Epidermal melanocyte (primary cell): Measurements from ENCODE around the gene CDK2AP2.
"Not testable (repeated sequence)": the region's sequence is repeated elsewhere in the genome, so short reads cannot be mapped to it uniquely, and the experiment has no call there.

Experiments used
- DNase-seq: peaks from one replicate; pipeline ENCODE4 v3.0.0; 2011; ENCODE audit warnings: low spot score; ENCODE audit not compliant: insufficient read length

The CDK2AP2 gene, protein sequence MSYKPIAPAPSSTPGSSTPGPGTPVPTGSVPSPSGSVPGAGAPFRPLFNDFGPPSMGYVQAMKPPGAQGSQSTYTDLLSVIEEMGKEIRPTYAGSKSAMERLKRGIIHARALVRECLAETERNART

DNA sequence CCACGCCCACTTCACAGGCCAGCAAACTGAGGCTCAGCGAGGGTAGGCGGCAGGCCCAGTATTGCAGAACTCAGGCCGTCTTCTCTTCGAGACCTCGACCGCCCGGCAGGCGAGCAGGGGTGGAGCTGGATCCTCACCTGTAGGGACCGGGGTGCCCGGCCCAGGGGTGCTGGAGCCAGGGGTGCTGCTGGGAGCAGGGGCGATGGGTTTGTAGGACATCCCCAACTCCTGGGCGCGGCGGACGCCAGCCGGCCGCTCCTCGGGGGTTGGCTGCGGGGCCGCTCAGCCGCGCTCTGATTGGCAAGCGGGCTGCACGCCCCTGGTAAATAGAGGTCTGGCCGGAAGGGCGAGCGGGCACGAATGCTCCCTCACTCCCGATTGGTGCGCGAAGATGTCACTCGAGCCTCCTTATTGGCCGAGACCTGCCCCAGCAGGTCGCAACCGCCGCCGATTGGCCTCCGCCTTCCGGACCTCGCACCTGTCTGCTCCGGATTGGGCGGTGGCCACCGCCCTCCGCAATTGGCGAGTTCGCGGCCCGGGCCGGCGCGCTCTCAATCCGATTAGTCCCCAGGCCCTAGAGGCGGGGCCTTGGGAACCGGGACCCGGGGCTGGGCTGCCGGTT lies at the start of gene CDK2AP2:
Gene CDK2AP2 (minus strand): TSS at position 299 of the 622 bp plus-strand sequence. CDS start 80 bp downstream, at position 219.
- peak; percentile 93 for DNase-seq

DNA sequence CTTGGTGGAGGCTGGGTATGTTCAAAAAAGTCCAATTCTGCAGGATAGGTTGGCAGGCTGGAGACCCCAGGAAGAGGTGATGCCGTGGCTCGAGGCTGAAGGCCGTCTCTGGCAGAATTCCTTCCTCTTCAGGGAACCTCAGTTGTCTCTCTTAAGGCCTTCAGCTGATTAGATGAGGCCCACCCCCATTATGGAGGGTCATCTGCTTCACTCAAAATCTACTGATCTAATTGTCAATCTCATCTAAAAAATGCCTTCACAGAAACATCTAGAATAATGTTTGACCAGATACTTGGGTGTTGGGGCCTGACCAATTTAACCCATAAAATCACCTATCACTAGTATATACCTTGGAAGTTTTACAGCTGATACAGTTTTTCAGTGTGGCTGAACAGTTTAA lies 48.3 kb upstream of the CDK2AP2 start:
- no peak for DNase-seq

DNA sequence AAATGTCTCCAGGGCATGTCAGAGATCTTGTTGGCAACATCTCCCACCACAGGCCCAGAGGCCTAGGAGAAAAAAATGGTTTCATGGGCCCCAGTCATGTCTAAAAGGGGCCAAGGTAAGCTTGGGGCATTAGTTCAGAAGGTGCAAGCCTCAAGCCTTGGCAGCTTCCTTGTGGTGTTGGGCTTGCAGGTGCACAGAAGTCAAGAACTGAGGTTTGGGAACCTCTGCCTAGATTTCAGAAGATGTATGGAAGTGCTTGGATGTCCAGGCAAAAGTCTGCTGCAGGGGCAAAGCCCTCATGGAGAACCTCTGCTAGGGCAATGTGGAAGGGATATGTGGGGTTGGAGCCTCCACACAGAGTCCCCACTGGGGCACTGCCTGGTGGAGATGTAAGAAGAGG lies 43.7 kb upstream of the CDK2AP2 start:
- DNase-seq = not testable (repeated sequence)

DNA sequence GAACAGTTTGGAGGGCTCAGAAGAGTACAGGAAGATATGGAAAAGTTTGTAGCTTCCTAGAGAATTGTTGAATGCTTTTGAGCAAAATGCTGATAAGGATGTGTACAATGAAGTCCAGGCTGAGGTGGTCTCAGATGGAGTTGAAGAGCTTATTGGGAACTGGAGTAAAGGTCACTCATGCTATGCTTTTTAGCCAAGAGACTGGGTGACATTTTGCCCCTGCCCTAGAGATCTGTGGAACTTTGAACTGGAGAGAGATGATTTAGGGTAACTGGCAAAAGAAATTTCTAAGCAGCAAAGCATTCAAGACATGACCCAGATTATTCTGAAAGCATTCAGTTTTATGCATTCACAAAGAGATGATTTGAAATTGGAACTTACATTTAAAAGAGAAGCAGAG lies 43.2 kb upstream of the CDK2AP2 start:
- no peak for DNase-seq

DNA sequence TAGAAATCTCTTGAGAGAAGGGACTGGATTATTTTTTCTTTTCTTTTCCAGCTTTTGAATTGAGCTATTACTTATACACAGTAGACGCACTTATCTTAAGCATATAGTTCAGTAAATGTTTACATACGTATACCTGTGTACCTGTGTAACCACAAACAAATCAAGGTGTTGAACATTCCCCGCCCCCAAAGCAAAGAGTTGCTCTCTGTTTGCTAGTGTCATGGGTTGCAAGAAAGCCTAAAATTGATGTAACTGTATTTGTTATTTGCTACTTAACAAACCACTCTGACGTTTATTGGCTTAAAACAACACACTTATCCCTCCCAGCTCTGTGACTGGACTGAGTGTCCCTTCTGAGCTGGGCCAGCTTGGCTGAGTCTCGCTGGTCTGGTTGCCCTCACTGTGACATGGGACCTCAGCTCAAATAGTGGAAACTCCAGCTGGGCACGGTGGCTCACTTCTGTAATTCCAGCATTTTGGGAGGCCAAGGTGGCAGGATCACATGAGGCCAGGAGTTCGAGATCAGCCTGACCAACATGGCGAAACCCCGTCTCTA lies 40.7 kb upstream of the CDK2AP2 start:
- no peak for DNase-seq

DNA sequence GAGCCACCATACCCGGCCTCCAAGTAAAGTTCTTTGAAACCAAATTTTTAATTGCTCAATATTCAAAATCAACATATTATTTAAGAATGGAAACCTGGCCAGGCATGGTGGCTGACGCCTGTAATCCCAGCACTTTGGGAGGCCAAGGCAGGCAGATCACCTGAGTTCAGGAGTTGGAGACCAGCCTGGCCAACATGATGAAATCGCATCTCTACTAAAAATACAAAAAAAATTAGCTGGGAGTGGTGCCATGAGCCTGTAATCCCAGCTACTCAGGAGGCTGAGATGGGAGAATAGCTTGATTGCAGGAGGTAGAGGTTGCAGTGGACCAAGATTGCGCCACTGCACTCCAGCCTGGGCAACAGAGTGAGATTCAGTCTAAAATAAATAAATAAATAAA lies 40.1 kb upstream of the CDK2AP2 start:
- not testable (repeated sequence) for DNase-seq

DNA sequence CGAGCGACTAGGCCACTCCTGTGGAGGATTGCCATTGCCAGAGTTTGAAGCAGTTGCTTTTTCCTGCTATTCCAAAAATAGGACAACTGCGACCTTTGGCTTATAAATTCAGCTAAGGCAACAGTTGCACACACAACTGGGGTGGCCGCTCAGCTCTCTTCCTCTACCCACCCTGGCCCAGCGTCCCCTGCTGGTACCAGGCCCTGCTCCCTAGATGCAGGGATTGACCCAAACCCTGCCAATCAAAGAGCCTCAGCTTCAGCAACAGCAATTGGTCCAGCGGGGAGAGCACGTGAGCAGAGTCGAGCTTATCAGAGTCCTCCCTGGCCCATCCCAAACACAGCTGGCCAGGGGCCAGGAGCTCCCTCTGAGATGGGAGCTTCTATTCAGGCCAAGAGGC lies 37.3 kb upstream of the CDK2AP2 start:
- DNase-seq = no peak

DNA sequence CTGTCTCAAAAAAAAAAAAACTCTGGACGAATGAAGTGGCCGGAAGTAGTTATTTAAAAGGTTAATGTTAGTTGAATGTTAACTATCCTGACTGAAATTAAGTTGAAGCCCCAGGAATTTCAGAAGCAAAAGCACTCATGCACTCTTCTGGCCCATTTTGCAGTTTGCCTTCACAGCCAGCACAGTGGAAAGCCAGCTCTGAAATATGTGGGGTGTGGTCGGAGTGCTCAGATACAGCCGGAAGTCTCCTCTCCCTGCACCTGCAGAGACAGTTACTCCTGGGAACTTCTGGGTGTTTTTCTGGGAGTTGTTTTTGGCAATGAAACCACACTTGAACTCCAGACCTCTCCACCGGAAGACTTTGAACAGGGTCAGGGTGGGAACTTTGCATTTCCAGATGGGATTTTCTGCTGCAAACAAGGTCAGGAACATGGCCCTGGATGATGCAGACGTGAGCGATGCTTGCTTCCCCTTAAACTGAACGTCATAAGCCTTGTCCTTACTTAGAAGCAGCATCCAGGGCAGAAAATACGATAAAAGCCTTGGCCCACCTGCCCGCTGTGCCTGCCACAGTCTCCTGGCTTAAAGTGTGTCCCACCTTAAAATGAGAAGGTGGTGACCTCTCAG lies 36.8 kb upstream of the CDK2AP2 start:
- no peak for DNase-seq

DNA sequence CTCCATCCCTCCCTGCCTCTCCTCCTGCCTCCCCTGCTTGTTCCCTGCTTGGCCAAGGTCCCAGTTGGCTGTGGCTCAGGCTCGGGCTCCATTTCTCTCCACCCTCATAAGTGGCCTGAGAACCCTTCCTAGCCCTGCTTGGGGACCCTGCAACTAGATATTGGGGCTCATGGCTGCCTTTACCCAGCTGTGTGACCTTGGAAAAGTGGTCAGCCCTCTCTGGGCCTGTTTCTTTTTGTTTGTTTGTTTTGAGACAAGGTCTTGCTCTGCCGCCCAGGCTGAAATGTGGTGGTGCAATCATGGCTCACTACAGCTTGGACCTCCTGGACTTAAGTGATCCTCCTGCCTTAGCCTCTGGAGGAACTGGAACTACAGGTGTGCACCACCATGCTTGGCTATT lies 35.6 kb upstream of the CDK2AP2 start:
- DNase-seq = no peak

DNA sequence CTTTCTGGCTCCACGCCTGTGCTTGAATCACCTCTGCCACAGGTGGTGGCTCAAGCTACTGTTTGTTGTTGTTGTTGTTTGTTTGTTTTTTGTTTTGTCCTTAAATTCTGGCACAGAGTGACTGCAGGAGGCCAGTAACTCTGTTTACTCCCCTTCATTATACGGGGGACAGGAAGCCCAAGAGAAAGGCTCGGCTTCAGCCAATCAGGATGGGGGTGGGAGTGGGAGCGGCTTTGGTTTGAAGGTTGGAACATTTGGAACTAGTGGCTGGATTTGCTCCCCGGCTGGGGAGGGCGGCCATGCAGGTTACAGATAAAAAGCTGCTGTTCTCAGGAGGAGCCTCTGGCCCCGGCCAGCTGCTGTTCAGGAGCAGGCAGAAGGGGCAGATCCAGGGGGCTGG lies 35.0 kb upstream of the CDK2AP2 start:
- no peak for DNase-seq

DNA sequence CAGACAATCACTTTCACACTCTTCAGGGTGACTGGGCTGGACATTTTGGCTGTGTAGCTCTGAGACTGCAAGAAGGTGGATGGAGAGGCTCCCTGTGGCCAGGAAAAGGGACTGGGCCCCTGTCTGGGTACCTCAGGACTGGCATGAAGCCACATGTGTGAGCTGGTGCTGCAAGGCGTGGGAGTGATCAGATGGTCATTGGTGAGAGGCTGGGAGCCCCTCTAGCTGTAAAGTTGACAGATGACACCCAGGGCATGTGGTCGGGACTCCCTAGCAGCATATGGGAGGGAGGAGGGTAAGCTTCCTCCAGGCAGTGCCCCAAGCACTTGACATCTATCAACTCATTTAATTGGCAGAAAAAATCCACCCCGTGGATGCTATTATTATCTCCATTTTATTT lies 34.2 kb upstream of the CDK2AP2 start:
- DNase-seq = no peak

DNA sequence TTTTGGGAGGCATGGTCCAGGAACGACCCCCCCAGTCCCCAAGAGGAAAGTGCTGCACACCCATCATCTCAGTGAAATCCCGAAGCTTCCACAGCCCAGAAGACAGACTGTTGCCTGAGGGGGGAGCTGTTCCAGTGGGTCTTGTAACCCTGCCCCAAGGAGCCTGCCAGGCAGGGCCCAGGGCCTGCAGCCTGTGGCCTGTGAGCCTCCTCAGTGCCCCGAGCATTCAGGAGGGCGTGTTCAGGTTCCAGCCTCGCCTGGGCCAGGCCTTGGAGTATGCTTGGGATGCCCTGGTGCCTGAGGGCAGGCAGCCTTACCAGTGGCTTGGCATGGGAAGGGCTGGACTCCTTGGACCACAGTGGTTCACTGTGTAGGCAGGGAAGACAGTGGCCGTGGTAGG lies 33.2 kb upstream of the CDK2AP2 start:
- DNase-seq = no peak

DNA sequence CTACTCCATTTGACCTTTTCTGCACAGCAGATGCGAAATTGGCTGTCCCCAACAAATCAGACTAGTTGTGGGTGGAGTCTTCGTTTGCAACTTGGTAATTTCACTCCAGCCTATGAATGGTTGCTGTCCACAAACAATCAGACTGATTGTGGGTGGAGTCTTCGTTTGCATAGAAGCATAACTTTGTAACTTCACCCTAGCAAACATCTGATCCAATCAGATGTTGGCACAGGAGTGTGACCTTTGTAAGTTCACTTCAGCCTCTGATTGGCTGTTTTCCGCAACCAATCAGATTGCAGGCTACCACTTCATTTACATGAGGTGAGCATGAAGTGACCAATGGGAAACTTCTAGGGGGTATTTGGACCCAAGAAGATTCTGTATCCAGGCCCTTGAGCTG lies 31.6 kb upstream of the CDK2AP2 start:
- DNase-seq = no peak

DNA sequence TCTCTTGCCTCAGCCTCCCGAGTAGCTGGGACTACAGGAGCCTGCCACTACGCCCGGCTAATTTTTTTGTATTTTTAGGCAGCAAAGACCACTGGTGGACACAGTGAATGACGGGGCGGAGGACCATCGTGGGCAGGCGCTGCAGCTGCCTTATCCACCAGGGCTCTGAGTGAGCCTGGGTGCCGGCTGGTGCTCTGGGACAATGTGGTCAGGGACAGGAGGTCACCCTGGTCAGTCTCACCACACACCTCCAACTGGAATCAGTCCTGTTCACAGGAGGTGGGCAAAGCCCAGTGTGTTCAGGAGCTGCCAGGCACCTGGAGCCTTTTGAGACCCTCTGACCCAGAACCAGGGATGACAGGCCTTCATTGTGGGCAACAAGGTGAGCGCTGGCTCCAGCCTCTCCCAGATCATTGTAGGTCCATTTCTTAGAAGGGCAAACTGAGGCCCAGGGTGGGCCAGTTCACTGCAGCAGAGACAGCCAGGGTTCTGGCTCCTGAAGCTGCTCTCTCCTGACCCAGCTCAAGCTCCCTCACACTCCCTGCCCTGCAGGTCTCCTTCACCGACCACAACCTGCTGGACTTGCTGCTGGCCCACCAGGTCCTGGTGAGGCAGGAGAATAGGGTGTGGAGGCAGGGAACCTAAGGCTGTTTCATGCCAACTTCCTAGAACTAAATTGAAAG lies 31.0 kb upstream of the CDK2AP2 start:
- DNase-seq = no peak

DNA sequence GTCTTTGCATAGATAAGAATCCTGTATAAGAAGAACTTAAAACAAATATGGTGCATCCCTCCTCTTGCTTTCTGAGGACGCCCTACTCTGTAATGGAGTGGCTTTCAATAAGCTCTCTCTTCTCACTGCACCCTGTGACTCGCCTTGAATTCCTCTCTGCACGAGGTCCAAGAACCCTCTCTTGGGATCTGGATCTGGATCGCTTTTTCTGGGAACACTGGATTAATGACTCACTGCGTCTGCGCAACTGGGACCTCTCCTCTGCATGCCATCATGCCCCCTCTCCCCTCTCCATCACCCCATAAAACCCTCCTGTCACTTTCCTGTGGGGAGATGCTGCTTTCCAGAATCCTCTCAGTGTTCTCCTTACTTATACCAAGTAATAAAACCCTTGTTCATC lies 30.3 kb upstream of the CDK2AP2 start:
- DNase-seq = no peak

DNA sequence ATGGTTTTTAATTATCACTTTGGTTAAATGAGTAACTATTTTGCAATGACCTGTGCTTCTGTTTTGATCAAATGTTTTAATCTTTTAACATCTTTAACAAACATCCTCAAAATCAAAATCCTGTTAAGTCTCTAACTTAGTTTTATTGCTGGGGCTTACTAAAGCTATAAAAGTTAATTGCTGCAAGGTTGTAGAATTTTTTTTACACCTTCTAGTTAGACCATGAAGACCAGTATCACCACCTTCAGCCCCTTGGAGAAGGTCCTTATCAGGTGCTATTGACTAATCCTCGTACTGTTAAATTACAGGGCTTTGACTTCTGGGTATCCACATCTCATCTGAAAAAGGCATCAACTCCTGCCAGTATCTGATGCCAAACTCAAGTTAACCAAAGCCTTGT lies 27.6 kb upstream of the CDK2AP2 start:
- DNase-seq = no peak

DNA sequence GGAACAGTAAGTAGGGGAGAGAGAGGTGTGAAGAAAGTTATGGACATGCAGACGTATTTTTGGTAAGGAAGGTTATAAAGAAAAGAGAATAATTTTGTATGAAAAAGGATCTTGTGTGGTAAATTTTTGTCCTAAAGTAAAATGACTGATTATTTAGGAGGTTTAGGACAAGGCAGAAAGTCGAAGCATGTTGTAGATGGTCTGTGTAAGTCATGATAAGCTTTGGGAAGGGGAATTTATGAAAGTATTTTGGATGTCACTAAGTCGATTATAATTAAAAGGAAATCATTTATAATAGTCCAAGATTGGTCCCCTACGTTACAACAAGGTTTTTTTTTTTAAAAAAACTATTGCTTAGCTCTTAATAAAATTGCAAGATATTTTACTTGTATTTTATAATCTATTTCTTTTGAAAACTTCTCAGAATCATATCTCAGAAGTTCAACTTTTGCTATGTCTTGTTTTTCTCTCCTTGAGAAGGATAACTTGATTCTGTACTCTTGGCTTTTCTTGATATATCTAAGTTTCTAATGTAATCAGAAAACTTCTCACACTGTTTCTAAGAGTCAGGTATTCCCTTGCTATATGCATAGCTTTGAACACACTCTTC lies 26.2 kb upstream of the CDK2AP2 start:
- DNase-seq = no peak

DNA sequence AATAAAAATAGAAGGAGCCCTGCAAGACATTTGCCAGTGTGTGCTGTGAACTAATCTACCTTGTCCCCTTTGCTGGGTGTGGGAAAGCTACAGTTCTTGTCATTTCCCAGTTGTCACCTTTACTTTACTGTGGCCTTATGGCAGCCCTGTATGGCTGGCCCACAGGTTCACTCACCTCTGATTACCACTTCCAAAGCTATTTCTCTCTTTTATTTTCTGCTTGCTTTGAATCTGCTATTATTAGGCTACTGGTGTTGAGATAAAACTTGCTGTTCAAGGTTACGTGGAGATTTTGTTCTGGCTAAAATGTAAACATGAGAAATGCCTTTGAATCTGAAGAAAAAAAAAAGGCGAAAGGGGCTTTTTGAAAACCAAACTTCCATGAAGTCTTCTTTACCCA lies 24.9 kb upstream of the CDK2AP2 start:
- DNase-seq = no peak

DNA sequence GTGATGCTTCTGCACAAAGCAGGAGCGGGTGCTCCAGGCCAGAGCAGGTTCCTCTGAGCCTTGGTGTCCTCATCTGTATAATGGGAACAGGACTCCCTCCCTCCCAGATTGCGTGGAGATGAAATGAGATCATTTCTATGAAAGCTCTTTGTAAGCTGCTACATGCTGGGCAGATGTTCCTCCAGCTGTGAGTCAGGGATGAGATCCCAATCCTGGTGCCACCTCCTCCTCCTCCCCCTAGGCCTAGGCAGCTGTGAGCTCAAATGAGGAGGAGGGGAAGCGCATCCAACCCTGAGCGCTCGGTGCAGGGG lies 22.3 kb upstream of the CDK2AP2 start:
- DNase-seq = no peak

DNA sequence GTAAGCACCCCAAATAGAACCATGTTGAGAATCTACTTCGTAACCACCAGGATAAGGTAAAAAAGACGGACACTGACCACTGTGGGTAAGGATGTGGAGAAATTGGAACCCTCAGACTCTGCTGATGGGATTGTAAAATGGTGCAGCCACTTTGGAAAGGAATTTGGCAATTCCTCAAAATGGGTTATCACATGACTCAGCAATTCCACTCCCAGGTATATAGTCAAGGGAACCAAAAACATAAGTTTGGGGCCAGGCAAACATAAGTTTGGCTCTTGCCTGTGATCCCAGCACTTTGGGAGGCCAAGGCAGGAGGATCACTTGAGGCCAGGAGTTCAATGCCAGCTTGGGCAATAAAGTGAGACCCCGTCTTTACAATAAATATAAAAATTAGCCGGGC lies 20.4 kb upstream of the CDK2AP2 start:
- no peak for DNase-seq

DNA sequence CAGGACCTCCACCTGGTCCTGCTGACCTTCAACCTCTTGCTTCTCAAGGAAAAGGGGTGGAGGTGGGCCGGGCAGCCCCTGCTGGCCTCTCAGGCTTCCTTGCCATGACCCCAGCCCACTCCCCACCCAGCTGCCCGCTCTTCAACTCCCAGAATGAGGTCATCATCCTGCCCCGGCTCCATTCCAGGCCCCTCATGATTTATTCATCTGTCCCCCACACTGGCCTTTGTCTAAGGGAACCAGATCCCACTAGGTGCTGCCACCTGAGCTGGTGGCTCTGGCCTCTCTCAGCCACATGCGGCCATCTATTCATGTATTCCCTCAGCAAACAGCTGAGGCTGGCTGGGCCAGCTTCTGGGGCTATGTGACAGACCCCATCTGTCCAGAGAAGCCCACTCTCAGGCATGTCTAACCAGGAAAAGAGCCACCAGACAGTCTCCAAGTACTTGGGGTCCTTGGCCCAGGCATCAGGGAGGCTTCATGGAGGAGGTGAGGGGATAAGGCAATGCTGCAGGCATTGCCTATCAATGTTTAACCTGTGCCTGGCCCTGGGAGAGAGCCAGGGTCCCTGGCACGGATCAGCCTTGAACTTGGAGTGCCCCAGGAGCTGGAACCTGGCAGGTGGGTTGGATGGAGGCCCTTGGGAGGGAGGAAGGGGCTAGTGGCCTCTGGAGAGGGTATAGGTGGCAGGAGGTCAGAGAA lies 17.5 kb upstream of the CDK2AP2 start:
- DNase-seq = no peak

DNA sequence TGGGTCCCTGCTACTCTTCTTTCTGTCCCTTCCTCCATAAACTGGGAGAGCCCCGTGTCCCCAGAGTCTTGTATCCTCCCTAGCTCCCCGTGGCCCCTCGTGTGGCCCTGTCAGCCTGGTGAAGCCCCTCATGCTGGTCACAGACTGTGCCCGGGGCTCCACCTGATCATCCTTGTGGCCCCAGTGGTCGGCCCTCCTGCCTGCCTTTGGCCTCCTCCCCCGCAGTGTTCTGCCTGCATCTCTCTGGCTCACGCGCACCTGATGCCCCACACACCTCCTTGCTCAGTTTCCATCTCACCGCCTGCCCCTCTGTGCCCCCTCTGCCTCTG lies 16.5 kb upstream of the CDK2AP2 start:
- no peak for DNase-seq
